PC-3 (cell line): ENCODE data around the gene RERG. TPM values are rescaled to one million over a fixed set of nuclear protein-coding genes. Genes with fewer than 3 reads are reported as not detected.

ENCODE experiments used
- ATAC-seq: fragments of 200-7000 bp; cut with Tn5 transposase; 2 replicates; pipeline ENCODE4 v1.9.1; 2020; ENCODE audit warnings: mild to moderate bottlenecking, moderate library complexity
- BruUV-seq: library from RNA; stranded (reverse); fragments of 400-500 nt; replicated peaks from 2 replicates; lab custom pipeline; 2021; lab: Mats Ljungman, UMichigan
- CTCF ChIA-PET: fragments of 300-600 bp; sonication (Branson Sonifier 250); formaldehyde crosslinking; loops from one replicate; lab custom pipeline; 2022; ENCODE audit warnings: antibody characterized with exemption; lab: Charles Lee
- POLR2A ChIA-PET: fragments of 300-600 bp; sonication (Branson Sonifier 250); formaldehyde crosslinking; loops from one replicate; lab custom pipeline; 2022; ENCODE audit warnings: antibody characterized with exemption; ENCODE audit not compliant: unreplicated experiment; lab: Charles Lee
- DNase-seq: peaks from one replicate; pipeline ENCODE4 v3.0.0-alpha.2; 2015
- H2AFZ ChIP-seq: fragments of 300-600 bp; sonication (generic); 2 replicates; pipeline ENCODE4 v1.6.0; 2016; ENCODE audit warnings: antibody characterized with exemption, low read length
- H3F3A ChIP-seq: fragments of 300-600 bp; sonication (generic); one replicate; pipeline ENCODE4 v1.6.0; 2017; ENCODE audit warnings: antibody characterized with exemption, low read length, control low read depth, mild to moderate bottlenecking; ENCODE audit not compliant: unreplicated experiment
- H3K27ac ChIP-seq: fragments of 300-600 bp; sonication (generic); 2 replicates; pipeline ENCODE4 v1.5.1; 2016; ENCODE audit warnings: mild to moderate bottlenecking, low read length
- H3K27me3 ChIP-seq: fragments of 300-600 bp; sonication (generic); 2 replicates; pipeline ENCODE4 v1.6.1; 2016; ENCODE audit warnings: low read length, mixed read lengths
- H3K36me3 ChIP-seq: fragments of 300-600 bp; sonication (generic); 2 replicates; pipeline ENCODE4 v1.6.1; 2016; ENCODE audit warnings: low read depth, mixed run types, low read length, mixed read lengths
- H3K4me1 ChIP-seq: fragments of 300-600 bp; sonication (generic); 2 replicates; pipeline ENCODE4 v1.5.1; 2016; ENCODE audit warnings: low read length; ENCODE audit not compliant: insufficient read depth
- H3K4me2 ChIP-seq: fragments of 300-600 bp; sonication (generic); 2 replicates; pipeline ENCODE4 v1.6.0; 2016; ENCODE audit warnings: low read length
- H3K4me3 ChIP-seq: fragments of 300-600 bp; sonication (generic); 2 replicates; pipeline ENCODE4 v1.5.1; 2016; ENCODE audit warnings: mild to moderate bottlenecking, low read length, mixed read lengths
- H3K79me2 ChIP-seq: fragments of 300-600 bp; sonication (generic); 2 replicates; pipeline ENCODE4 v1.6.1; 2017; ENCODE audit warnings: low read length, mixed read lengths
- H3K9ac ChIP-seq: fragments of 300-600 bp; sonication (generic); 2 replicates; pipeline ENCODE4 v1.6.0; 2016; ENCODE audit warnings: mild to moderate bottlenecking, low read length
- H3K9me2 ChIP-seq: fragments of 300-600 bp; sonication (generic); replicated peaks from 2 replicates; pipeline ENCODE4 v1.6.1; 2016; ENCODE audit warnings: mixed run types, low read length, mixed read lengths
- H3K9me3 ChIP-seq: fragments of 300-600 bp; sonication (generic); 2 replicates; pipeline ENCODE4 v1.6.1; 2016; ENCODE audit warnings: low read length, mixed read lengths
- H4K20me1 ChIP-seq: fragments of 300-600 bp; sonication (generic); 2 replicates; pipeline ENCODE4 v1.6.1; 2016; ENCODE audit warnings: low read length, mixed read lengths
- CTCF ChIP-seq: fragments of 300-600 bp; sonication (generic); conservative IDR thresholded peaks from 2 replicates; pipeline ENCODE4 v1.5.1; 2017; ENCODE audit warnings: antibody characterized with exemption, low read depth, mild to moderate bottlenecking, low read length
- EZH2 ChIP-seq: fragments of 300-600 bp; sonication (generic); IDR thresholded peaks from one replicate; pipeline ENCODE4 v1.6.1; 2017; ENCODE audit warnings: antibody characterized with exemption, mild to moderate bottlenecking, low read length; ENCODE audit not compliant: unreplicated experiment
- EZH2phosphoT487 ChIP-seq: fragments of 300-600 bp; sonication (generic); IDR thresholded peaks from 2 replicates; pipeline ENCODE4 v1.6.1; 2018; ENCODE audit warnings: mild to moderate bottlenecking, antibody characterized with exemption, low read length, borderline replicate concordance
- intact Hi-C: fragments of 100-400 bp; cut with micrococcal nuclease; formaldehyde crosslinking; loops from 2 replicates; pipeline ENCODE4 v1.9.0; 2023
- total RNA-seq: library from RNA; depleted of rRNA; stranded (reverse); fragments of >200 nt; gene quantifications from 2 replicates; pipeline ENCODE4 v1.2.3, GENCODE V29; 2014

Gene RERG
- total RNA-seq, 1 experiment from 2014 or later = not detected

- Histone ChIP-seq H3K27ac (no peak overlapping the region), H3K9me3 (no peaks in the 10 kb centered on the region), H3K4me1 (no peaks in the 10 kb centered on the region), H3K79me2 (no peaks in the 10 kb centered on the region), H3K9me2 (no peaks in the 10 kb centered on the region), H3K36me3 (no peaks in the 10 kb centered on the region), H3K9ac (no peak overlapping the region), H3K4me3 (no peak overlapping the region), H3F3A (no peaks in the 10 kb centered on the region), H3K27me3 (0 out of 2 replicates have a peak, but pooled peaks cover 5% of the 10 kb centered on the region), H2AFZ (no peak overlapping the region), H3K4me2 (no peak overlapping the region), H4K20me1 (no peaks in the 10 kb centered on the region)
- no peak for DNase-seq
- intact Hi-C loops = no loop called here
- CTCF ChIA-PET = no interaction called here
- POLR2A ChIA-PET = no interaction called here
- no peak for ATAC-seq
- BruUV-seq = no TSS peak
- TF ChIP-seq EZH2phosphoT487 (no peak), EZH2 (no peak), CTCF (no peak)
Measured at GRCh38 chr12:15231493-15231892, 10.3 kb upstream of the RERG start.

- ATAC-seq = no peak
Measured at GRCh38 chr12:15230751-15231150, 9.5 kb upstream of the RERG start.

More at GRCh38 chr12:15230751-15231150, 9.5 kb upstream of the RERG start:
- no peak for DNase-seq
- Histone ChIP-seq H4K20me1 (no peaks in the 10 kb centered on the region), H3K79me2 (no peaks in the 10 kb centered on the region), H3K9ac (no peak overlapping the region), H3K4me2 (no peak overlapping the region), H2AFZ (no peak overlapping the region), H3K27ac (no peak overlapping the region), H3K36me3 (no peaks in the 10 kb centered on the region), H3K4me3 (no peak overlapping the region), H3F3A (no peaks in the 10 kb centered on the region), H3K27me3 (0 out of 2 replicates have a peak, but pooled peaks cover 5% of the 10 kb centered on the region), H3K9me3 (no peaks in the 10 kb centered on the region), H3K4me1 (no peaks in the 10 kb centered on the region), H3K9me2 (no peaks in the 10 kb centered on the region)
- ChIA-PET POLR2A (no interaction called here), CTCF (interaction anchor here (0.6 kb wide), 2 partner anchors 56 to 184 kb away, joined by 3 to 5 read pairs; no protein-coding TSS in a partner anchor)
- intact Hi-C loops = no loop called here
- no TSS peak for BruUV-seq
- TF ChIP-seq CTCF = no peak
- TF ChIP-seq EZH2phosphoT487 = no peak
- no peak for TF ChIP-seq EZH2
